NB4 (cell line): ENCODE measurements around the gene RGS12.

Experiments
- DNase-seq: peaks from one replicate; pipeline ENCODE4 v3.0.0; 2010; ENCODE audit warnings: low read depth
- H3K4me3 ChIP-seq: one replicate; pipeline ENCODE4 v1.5.1; 2011; ENCODE audit warnings: mild to moderate bottlenecking, low read depth, low read length, moderate library complexity
- CTCF ChIP-seq: IDR thresholded peaks from one replicate; pipeline ENCODE4 v1.5.1; 2012; ENCODE audit warnings: low read depth, low read length
- MAX ChIP-seq: IDR thresholded peaks from 2 replicates; pipeline ENCODE4 v1.6.1; 2011; ENCODE audit warnings: low read depth, low read length
- MYC ChIP-seq: IDR thresholded peaks from 2 replicates; pipeline ENCODE4 v1.6.1; 2011; ENCODE audit warnings: low read depth, low read length
- POLR2A ChIP-seq: IDR thresholded peaks from 2 replicates; pipeline ENCODE4 v1.6.1; 2011; ENCODE audit warnings: mild to moderate bottlenecking; ENCODE audit not compliant: insufficient read length; ENCODE audit errors: extremely low read depth

RGS12 gene

GRCh38 chr4:3308691-3309090 is 15.9 kb downstream of the RGS12 start:
- no peak for DNase-seq
- TF ChIP-seq MYC (no peak), MAX (no peak), CTCF (no peak), POLR2A (no peak)
- H3K4me3 ChIP-seq, result no peak overlapping the region

GRCh38 chr4:3310301-3311094 is 17.7 kb downstream of the RGS12 start:
- no peak for DNase-seq
- no peak overlapping the region for H3K4me3 ChIP-seq
- TF ChIP-seq MAX, result no peak
- TF ChIP-seq CTCF, result no peak
- TF ChIP-seq MYC, result no peak
- no peak for TF ChIP-seq POLR2A

- DNase-seq, result no peak
- no peak overlapping the region for H3K4me3 ChIP-seq
- TF ChIP-seq MAX (no peak), CTCF (no peak), POLR2A (no peak), MYC (no peak)
Observed at GRCh38 chr4:3311095-3311372, 18.2 kb downstream of the RGS12 start.

- DNase-seq, result no peak
- no peak for TF ChIP-seq MYC
- no peak for TF ChIP-seq CTCF
- TF ChIP-seq MAX, result no peak
- no peak for TF ChIP-seq POLR2A
- no peak overlapping the region for H3K4me3 ChIP-seq
Observed at GRCh38 chr4:3311489-3312171, 18.8 kb downstream of the RGS12 start.

- no peak overlapping the region for H3K4me3 ChIP-seq
- DNase-seq, result no peak
- TF ChIP-seq POLR2A (no peak), MAX (no peak)
Observed at GRCh38 chr4:3312362-3312761, 19.5 kb downstream of the RGS12 start.

GRCh38 chr4:3313139-3313538 is 20.3 kb downstream of the RGS12 start:
- TF ChIP-seq MYC (no peak), POLR2A (no peak), CTCF (no peak), MAX (no peak)
- H3K4me3 ChIP-seq, result no peak overlapping the region
- no peak for DNase-seq
